GM19035 (cell line): ENCODE results near the gene BTN1A1.
"Not testable (repeated sequence)": the region's sequence is repeated elsewhere in the genome, so short reads cannot be mapped to it uniquely, and the experiment has no call there.

Experiments used
- ATAC-seq: cut with Tn5 transposase; IDR thresholded peaks from one replicate; pipeline ENCODE4 v1.9.1; 2021; ENCODE audit not compliant: unreplicated experiment

The BTN1A1 gene

DNA sequence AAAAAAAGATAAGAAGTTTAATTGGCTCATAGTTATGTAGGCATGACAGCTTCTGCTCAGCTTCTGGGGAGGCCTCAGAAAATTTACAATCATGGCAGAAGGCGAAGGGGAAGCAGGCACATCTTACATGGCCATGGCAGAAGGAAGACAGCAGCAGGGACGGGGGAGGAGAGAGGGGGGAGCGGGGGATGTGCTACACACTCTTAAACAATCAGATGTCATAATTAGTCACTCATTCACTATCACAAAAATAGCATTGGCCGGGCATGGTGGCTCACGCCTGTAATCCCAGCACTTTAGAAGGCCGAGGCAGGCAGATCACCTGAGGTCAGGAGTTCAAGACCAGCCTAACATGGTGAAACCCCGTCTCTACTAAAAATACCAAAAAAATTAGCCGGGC is 10.9 kb downstream of the BTN1A1 start:
- not testable (repeated sequence) for ATAC-seq

DNA sequence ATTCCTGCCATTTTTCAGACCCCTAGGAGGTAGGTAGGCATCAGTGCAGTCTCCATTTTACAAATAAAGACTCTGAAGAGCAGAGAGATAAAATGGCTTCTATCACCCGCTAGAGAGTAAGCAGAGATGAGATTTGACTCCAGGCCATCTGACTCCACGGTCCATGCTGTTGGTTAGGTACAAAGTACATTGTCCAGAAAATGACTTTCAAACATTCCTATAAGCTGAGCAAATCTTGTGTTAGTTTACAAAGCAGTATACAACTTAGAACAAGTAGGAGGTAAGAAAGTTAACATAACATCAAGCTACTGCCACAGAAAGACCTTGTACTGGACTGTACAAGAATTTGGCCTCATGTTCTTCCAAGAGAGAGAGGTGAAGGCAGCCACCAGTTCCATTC is 14.9 kb downstream of the BTN1A1 start:
- no peak for ATAC-seq

- no peak for ATAC-seq
Observed at GRCh38 chr6:26516481-26517427, 16.7 kb downstream of the BTN1A1 start.

- ATAC-seq, result no peak
Observed at GRCh38 chr6:26519359-26519758, 19.3 kb downstream of the BTN1A1 start.

DNA sequence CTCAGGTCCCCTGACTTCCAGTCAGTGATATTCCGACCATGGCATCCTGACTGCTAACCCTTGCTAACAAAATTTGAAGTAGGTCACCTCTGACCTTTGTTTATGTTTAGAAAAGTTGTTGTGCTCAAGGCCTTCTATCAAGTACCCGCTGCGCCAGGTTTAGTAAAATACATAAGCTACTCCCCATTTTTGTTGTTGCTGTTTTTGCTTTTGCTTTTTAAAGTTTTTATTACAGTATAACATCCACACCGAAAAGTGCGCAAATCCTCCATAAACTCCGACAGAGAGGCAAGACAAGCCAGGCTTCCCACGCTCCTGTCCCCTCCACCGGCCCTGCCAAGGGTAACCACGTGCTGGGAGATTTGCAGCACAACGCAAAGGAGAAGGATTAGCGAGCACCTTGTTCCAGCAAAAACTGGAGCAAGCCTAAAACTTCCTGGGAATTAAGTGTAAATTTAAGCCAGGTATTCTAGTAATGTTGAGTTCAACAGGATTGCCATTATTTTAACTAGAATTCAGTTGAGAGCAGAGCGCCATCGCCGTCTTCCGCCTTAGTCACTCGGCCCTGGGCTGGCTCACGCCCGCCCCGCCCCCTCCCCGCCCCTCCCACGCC is 20.2 kb downstream of the BTN1A1 start:
- ATAC-seq, result peak; percentile 47

DNA sequence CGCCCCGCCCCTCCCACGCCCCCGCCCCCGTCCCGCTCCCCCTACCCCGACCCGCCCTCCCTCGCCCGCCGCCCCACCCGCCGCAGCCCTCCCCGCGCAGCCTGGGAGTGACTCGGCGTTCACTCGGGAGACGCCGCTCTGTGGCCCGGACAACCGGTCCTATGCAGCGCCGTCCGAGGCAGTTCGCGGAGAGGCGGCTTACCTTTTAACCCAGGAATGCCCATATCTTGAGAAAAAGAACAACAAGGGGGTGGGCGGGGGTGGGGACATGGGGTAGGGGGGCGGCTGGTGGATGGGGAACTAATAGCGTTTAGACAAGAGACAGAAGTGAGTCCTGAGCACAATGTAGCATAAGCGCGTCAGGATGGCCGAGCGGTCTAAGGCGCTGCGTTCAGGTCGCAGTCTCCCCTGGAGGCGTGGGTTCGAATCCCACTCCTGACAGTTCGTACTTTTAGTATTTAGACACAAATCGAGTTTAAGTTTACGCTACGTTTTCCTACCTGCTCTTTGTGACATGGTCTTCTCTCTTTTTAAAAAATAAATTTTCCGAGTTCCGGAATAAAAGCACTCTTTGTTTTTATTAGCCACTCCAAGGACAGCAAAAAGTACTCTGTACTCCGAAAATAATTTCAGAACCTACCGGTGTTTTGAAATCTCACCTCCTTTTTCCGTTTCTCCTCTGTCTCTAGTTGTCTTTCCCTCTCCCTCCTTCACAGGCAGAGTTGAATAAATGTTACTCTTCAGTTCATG is 20.9 kb downstream of the BTN1A1 start:
- ATAC-seq, result peak; percentile 61

- ATAC-seq, result peak; percentile 74
Observed at GRCh38 chr6:26521600-26522391, 21.7 kb downstream of the BTN1A1 start.

- ATAC-seq, result not testable (repeated sequence)
Observed at GRCh38 chr6:26522486-26523228, 22.6 kb downstream of the BTN1A1 start.

GRCh38 chr6:26524314-26524713 is 24.2 kb downstream of the BTN1A1 start:
- not testable (repeated sequence) for ATAC-seq

DNA sequence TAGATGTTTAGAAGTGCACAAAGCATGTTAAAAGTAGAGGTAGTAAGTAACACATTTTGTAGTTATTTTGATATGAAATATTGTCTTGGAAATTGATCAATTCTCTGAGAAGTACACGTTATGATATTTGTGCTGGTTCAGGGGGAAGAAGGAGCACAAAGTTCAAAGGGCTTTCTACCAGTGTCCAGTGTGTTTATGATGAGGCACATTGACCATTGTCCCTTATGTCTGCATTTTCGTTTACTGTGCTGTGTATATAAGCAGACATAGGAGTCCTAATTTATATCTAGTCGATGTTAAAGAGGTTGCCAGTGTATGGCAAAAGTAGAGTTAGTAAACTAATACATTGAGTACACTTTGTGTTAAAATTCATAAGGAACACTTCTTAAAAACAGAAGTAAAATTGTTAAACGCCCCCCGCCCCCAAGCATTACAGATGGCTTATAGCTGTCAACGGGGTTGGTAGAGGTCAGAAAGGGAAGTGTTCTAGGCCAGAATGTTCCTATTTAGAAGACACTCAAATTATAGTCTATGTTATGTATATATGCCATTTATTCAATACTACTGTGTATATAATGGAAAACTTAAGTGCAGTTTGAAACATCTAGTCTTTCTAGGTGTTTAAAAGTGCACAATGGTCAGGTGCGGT is 24.7 kb downstream of the BTN1A1 start:
- no peak for ATAC-seq

DNA sequence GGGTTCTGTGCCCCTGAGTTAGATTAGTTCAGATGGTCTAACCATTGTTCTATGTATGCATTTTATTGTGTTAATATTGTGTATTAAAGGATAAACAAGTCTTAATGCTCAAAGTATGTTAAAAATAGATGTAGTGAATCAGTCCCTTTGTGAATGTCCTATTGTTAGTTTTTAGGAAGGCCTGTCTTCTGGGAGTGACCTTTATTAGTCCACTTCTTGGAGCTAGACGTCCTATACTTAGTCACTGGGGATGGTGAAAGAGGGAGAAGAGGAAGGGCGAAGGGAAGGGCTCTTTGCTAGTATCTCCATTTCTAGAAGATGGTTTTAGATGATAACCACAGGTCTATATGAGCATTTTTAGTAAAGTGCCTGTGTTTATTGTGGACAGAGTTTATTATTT is 25.7 kb downstream of the BTN1A1 start:
- no peak for ATAC-seq

- ATAC-seq, result no peak
Observed at GRCh38 chr6:26526928-26527327, 26.8 kb downstream of the BTN1A1 start.

- no peak for ATAC-seq
Observed at GRCh38 chr6:26530203-26530602, 30.1 kb downstream of the BTN1A1 start.

GRCh38 chr6:26531897-26532296 is 31.8 kb downstream of the BTN1A1 start:
- ATAC-seq, result no peak

DNA sequence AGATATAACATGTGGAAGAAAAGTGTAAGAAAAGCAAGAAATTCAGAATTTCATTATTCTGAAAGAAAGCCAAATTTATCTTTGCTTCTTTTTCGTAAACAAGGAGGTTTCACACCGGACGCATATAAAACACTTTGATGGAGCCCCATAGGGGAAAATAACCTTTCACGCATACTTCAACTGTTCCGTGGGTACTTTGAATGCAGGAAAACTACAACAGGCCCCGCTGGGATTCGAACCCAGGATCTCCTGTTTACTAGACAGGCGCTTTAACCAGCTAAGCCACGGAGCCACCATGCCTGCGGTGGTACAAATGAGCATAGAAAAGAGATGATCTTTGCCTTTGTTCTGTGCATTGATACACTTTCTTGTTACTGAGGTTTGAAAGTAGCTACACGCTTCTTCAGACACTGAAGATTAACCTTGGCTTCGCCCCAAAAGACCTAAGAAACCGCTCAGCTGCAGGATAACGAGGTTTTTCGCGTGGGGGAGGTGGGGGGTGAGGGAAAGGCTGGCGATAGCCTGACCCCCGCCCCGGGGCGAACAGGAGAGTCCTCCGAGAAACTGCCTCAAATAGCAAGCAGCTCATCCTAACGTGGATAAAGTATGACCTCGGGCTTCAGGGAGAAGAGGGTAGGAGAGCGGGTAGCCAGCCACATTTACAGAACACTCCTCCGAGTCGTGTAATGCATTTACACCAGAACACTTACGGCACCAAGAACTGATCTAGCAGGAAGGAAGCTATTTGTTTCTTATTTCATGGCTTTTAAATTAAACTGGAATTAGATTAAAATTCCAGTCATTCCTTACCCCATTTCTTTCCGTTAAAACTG is 32.8 kb downstream of the BTN1A1 start:
- ATAC-seq, result no peak

DNA sequence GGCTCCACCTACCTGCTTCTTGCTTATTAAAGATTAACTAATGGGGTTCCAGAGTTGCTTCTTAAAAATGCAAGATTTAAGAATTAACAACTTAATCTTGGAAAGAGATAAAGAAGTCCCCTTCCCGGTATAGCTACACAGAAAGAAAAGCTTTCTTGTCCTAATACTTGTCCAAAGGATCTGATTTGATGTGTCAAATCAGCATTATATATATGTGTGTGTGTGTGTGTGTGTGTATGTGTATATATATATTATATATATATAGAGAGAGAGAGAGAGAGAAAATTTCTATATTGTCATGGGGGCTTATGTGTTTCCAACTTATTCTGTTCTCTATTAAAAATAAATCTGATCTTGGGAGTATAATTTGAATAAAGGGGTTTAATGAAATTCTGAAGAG is 33.4 kb downstream of the BTN1A1 start:
- no peak for ATAC-seq

DNA sequence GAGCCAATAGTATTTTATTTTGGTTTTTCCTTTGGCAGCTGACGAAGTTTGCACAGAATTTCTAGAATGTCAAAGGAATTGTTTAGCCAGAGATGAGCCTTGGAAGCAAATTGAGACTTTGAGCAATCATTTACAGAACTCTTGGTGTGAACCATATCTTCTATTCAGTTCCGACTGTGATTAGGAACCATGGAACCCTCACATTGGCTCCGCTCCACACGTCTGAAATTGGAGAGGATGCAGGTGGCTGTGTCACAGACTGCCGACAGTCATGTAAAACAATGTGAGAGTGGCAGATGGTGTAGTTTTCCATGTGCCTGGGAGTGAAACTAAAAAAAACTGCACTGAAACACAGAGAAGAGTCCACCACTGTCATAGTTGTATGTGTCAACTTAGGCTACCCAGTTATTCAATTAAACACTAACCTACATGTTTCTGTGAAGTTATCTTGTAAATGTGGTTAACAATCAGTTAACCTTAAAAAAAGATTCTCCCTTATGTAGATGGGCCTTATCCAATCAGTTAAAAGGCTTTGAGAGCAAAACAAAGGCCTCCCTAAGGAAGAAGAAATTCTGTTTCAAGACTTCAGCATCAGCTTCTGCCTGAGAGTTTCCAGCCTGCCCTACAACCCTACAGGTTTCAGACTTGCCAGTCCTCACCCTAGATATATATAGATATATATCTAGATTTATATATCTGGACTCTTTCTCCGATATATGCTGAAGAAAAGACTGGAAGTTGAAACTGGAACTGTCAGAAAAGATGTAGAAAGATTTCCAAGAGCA is 34.8 kb downstream of the BTN1A1 start:
- ATAC-seq, result no peak

- ATAC-seq, result no peak
Observed at GRCh38 chr6:26536571-26537159, 36.6 kb downstream of the BTN1A1 start.
